Endodermal cell (in vitro differentiated cells): ENCODE results near the gene KIF7. TPM values are rescaled to one million over a fixed set of nuclear protein-coding genes. Genes with fewer than 3 reads are reported as not detected.
A peak's percentile ranks its signal among the peaks of the same experiment; 100 is the strongest.

Source experiments
- DNase-seq: peaks from one replicate; pipeline ENCODE4 v3.0.0-alpha.2; 2017
- H3K27ac ChIP-seq: 2 replicates; pipeline ENCODE4 v1.5.1; 2013; ENCODE audit warnings: mild to moderate bottlenecking, low read depth, low read length, moderate library complexity
- H3K27me3 ChIP-seq: 2 replicates; pipeline ENCODE4 v1.6.1; 2013; ENCODE audit warnings: mild to moderate bottlenecking, low read length, moderate library complexity; ENCODE audit not compliant: insufficient read depth, control insufficient read depth, poor library complexity, severe bottlenecking
- H3K36me3 ChIP-seq: 2 replicates; pipeline ENCODE4 v1.7.0; 2013; ENCODE audit warnings: mild to moderate bottlenecking, low read length, moderate library complexity; ENCODE audit not compliant: control insufficient read depth, insufficient read depth
- H3K4me1 ChIP-seq: one replicate; pipeline ENCODE4 v1.7.0; 2013; ENCODE audit warnings: low read length; ENCODE audit not compliant: control insufficient read depth, insufficient read depth
- H3K4me3 ChIP-seq: 2 replicates; pipeline ENCODE4 v1.5.1; 2013; ENCODE audit warnings: mild to moderate bottlenecking, low read length, moderate library complexity
- H3K9ac ChIP-seq: 2 replicates; pipeline ENCODE4 v1.6.1; 2013; ENCODE audit warnings: mild to moderate bottlenecking, low read length, moderate library complexity; ENCODE audit not compliant: poor library complexity, severe bottlenecking; ENCODE audit errors: extremely low read depth
- H3K9me3 ChIP-seq: 2 replicates; pipeline ENCODE4 v1.6.1; 2013; ENCODE audit warnings: mild to moderate bottlenecking, low read length, moderate library complexity; ENCODE audit not compliant: control insufficient read depth
- H3K27ac Mint-ChIP-seq: 2 replicates; pipeline ENCODE4 v1.8.0; 2020; ENCODE audit warnings: mixed read lengths
- H3K27me3 Mint-ChIP-seq: 2 replicates; pipeline ENCODE4 v1.8.0; 2021; ENCODE audit warnings: mild to moderate bottlenecking, mixed read lengths; ENCODE audit not compliant: insufficient read depth
- H3K36me3 Mint-ChIP-seq: 2 replicates; pipeline ENCODE4 v1.8.0; 2020; ENCODE audit warnings: low read depth, mixed read lengths
- H3K4me1 Mint-ChIP-seq: 2 replicates; pipeline ENCODE4 v1.8.0; 2020; ENCODE audit warnings: mixed read lengths
- H3K4me3 Mint-ChIP-seq: 2 replicates; pipeline ENCODE4 v1.8.0; 2020; ENCODE audit warnings: mild to moderate bottlenecking, moderate library complexity, mixed read lengths
- H3K9me3 Mint-ChIP-seq: 2 replicates; pipeline ENCODE4 v1.8.0; 2020; ENCODE audit warnings: mild to moderate bottlenecking, mixed read lengths
- WGBS, 2 experiments: methylation state at CpG; one replicate each; pipeline versions ENCODE4 v1.1.5 to v1.1.7; 2013; ENCODE audit warnings: missing lambda C conversion rate in 2 of 2, mixed read lengths in 1 of 2; ENCODE audit not compliant: insufficient coverage in 1 of 2, insufficient read length in 1 of 2; 5-methylcytosine and 5-hydroxymethylcytosine counted together
- total RNA-seq, 2 donors: library from RNA; stranded (reverse); fragmentation: NEBNext Ultra II Directional in 1 of 2; extraction: Animal tissue kit (Norgen Biotek cat#: 25700) in 1 of 2; gene quantifications; 2 replicates in 1 of 2; 3 replicates in 1 of 2; pipeline ENCODE4 v1.2.1, GENCODE V29; 2021
- TF ChIP-seq, protein P1 (sequence below): fragments of 200-600 bp; sonication (generic); conservative IDR thresholded peaks from 2 replicates; pipeline ENCODE4 v1.5.0; 2021; ENCODE audit warnings: antibody characterized with exemption, mild to moderate bottlenecking

KIF7 gene
- total RNA-seq, 2 donors from 2014 or later, result 22.9 to 24.4 TPM

DNA sequence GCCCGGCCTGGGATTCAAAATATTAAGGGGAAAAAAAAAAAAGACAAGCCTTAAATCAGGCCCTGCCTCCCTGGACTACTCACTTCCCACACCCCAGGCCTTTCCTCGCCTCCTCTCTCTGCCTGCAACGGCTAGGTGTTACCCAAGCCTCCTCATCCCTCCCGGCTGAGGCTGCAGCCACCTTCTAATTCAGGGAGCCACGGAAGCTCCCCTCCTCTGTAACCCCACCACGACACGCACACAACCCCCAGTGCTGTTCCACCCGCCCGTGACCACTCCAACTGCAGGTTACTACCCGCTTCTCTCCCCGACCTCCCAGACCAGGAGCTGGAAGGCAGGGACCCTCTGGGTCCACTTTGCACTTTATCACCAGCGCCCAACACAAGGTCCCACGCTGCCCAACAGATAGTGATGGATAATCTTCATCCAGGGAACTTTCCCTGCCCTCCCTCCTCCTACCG lies 936 bp downstream of the KIF7 start:
- H3K9me3 Mint-ChIP-seq, result no peaks in the 10 kb centered on the region
- Histone ChIP-seq H3K36me3 (peaks cover 8% of the 10 kb centered on the region), H3K9ac (peak overlapping the region; percentile 57), H3K9me3 (no peaks in the 10 kb centered on the region), H3K27ac (no peak overlapping the region), H3K4me3 (peak overlapping the region; percentile 94), H3K4me1 (no peaks in the 10 kb centered on the region), H3K27me3 (no peaks in the 10 kb centered on the region)
- peak overlapping the region; percentile 82 for H3K4me3 Mint-ChIP-seq
- DNase-seq, result peak; percentile 42
- H3K27ac Mint-ChIP-seq, result peak overlapping the region; percentile 81
- peaks cover 22% of the 10 kb centered on the region for H3K27me3 Mint-ChIP-seq
- TF ChIP-seq, protein P1, sequence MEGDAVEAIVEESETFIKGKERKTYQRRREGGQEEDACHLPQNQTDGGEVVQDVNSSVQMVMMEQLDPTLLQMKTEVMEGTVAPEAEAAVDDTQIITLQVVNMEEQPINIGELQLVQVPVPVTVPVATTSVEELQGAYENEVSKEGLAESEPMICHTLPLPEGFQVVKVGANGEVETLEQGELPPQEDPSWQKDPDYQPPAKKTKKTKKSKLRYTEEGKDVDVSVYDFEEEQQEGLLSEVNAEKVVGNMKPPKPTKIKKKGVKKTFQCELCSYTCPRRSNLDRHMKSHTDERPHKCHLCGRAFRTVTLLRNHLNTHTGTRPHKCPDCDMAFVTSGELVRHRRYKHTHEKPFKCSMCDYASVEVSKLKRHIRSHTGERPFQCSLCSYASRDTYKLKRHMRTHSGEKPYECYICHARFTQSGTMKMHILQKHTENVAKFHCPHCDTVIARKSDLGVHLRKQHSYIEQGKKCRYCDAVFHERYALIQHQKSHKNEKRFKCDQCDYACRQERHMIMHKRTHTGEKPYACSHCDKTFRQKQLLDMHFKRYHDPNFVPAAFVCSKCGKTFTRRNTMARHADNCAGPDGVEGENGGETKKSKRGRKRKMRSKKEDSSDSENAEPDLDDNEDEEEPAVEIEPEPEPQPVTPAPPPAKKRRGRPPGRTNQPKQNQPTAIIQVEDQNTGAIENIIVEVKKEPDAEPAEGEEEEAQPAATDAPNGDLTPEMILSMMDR, result no peak
- peaks cover 28% of the 10 kb centered on the region for H3K36me3 Mint-ChIP-seq
- peaks cover 10% of the 10 kb centered on the region for H3K4me1 Mint-ChIP-seq
- WGBS, 2 experiments, result 42 to 47% methylated on average over 6 to 14 of the region's 14 CpGs

DNA sequence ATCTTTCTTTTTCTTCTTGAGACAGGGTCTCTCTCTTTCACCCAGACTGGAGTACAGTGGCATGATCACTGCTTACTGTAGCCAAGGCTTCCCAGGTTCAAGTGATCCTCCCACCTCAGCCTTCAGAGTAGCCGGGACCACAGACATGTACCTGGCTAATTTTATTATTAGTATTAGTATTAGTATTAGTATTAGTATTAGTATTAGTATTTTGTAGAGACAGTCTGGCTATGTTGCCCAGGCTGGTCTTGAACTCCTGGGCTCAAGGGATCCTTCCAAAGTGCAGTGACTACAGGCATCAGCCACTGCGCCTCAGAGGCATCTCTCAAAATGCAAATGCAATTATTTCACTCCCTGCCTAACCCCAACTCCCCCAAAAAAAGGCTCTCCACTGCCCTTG lies 1.7 kb downstream of the KIF7 start:
- TF ChIP-seq, protein P1, result no peak
- H3K27me3 ChIP-seq, result no peaks in the 10 kb centered on the region
- Mint-ChIP-seq H3K27me3 (peaks cover 16% of the 10 kb centered on the region), H3K9me3 (no peaks in the 10 kb centered on the region), H3K4me3 (peak overlapping the region; percentile 82), H3K27ac (no peak overlapping the region), H3K4me1 (peaks cover 10% of the 10 kb centered on the region), H3K36me3 (peaks cover 30% of the 10 kb centered on the region)
- WGBS, 2 experiments, result 100% methylated on average over 1 of the region's 2 CpGs; no CpG with 5 or more reads in 1 of the 2 experiments
- H3K9ac ChIP-seq, result no peak overlapping the region
- DNase-seq, result peak; percentile 18
- no peak overlapping the region for H3K4me3 ChIP-seq
- H3K4me1 ChIP-seq, result no peaks in the 10 kb centered on the region
- peaks cover 9% of the 10 kb centered on the region for H3K36me3 ChIP-seq
- no peak overlapping the region for H3K27ac ChIP-seq
- H3K9me3 ChIP-seq, result no peaks in the 10 kb centered on the region

DNA sequence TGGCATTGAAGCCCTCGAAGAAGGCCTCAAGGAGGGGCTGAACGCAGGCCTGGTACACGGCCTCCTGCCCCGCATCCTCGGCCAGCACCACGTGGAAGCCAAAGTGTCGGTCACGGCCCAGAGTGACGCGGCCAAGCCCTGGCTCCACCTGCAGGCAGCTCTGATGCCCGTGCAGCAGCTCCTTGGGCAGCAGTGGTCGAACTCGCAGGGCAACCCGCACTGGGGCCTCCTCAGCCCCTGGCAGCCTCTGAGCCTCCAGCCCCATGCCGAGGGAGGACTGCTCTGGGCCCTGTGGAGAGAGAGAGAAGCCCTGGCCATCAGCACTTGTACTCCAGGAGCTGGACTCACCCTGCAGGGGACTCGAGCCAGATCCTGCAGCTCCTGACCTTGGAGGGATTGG lies 2.6 kb downstream of the KIF7 start:
- peaks cover 32% of the 10 kb centered on the region for H3K36me3 Mint-ChIP-seq
- H3K36me3 ChIP-seq, result peaks cover 9% of the 10 kb centered on the region
- H3K4me1 ChIP-seq, result no peaks in the 10 kb centered on the region
- peaks cover 13% of the 10 kb centered on the region for H3K27me3 Mint-ChIP-seq
- H3K9ac ChIP-seq, result no peak overlapping the region
- H3K27ac Mint-ChIP-seq, result no peak overlapping the region
- 87 to 89% methylated on average over 10 to 16 of the region's 16 CpGs for WGBS, 2 experiments
- H3K9me3 Mint-ChIP-seq, result no peaks in the 10 kb centered on the region
- no peak for DNase-seq
- H3K27ac ChIP-seq, result no peak overlapping the region
- TF ChIP-seq, protein P1, result peak; percentile 22
- no peak overlapping the region for H3K4me3 ChIP-seq
- no peaks in the 10 kb centered on the region for H3K9me3 ChIP-seq
- peaks cover 10% of the 10 kb centered on the region for H3K4me1 Mint-ChIP-seq
- no peaks in the 10 kb centered on the region for H3K27me3 ChIP-seq
- H3K4me3 Mint-ChIP-seq, result no peak overlapping the region
